Loucy (cell line): Measurements from ENCODE around the gene TTC39C.

Experiments used
- EZH2phosphoT487 ChIP-seq: fragments of 200-600 bp; IDR thresholded peaks from 2 replicates; pipeline ENCODE4 v1.6.1; 2018; ENCODE audit warnings: antibody characterized with exemption, mild to moderate bottlenecking, moderate library complexity, borderline replicate concordance
- TF ChIP-seq, protein P1 (sequence below): fragments of 200-600 bp; sonication (generic); conservative IDR thresholded peaks from 2 replicates; pipeline ENCODE4 v1.5.1; 2014; ENCODE audit warnings: mild to moderate bottlenecking, antibody characterized with exemption, low read length

DNA sequence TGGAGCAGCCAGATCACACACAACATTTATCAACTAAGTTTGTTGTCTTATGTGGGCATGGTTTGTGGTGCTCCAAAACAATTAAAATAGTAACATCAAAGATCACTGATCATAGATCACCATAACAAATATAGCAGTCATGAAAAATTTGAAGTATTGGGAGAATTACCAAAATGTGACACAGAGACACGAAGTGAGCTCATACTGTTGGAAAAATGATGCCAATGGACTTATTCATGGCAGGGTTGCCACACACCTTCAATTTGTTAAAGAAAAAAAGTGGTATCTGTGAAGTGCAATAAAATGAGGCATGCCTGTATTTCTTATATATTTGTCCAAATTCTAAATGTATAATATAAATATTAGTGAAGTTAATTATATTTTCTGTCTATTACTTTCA, 81.4 kb downstream of the TTC39C start:
- TF ChIP-seq, protein P1, sequence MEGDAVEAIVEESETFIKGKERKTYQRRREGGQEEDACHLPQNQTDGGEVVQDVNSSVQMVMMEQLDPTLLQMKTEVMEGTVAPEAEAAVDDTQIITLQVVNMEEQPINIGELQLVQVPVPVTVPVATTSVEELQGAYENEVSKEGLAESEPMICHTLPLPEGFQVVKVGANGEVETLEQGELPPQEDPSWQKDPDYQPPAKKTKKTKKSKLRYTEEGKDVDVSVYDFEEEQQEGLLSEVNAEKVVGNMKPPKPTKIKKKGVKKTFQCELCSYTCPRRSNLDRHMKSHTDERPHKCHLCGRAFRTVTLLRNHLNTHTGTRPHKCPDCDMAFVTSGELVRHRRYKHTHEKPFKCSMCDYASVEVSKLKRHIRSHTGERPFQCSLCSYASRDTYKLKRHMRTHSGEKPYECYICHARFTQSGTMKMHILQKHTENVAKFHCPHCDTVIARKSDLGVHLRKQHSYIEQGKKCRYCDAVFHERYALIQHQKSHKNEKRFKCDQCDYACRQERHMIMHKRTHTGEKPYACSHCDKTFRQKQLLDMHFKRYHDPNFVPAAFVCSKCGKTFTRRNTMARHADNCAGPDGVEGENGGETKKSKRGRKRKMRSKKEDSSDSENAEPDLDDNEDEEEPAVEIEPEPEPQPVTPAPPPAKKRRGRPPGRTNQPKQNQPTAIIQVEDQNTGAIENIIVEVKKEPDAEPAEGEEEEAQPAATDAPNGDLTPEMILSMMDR, result no peak
- TF ChIP-seq EZH2phosphoT487, result no peak
